GM12875 (cell line): ENCODE results near the gene PCBP4.

Experiments
- H3K4me3 ChIP-seq: one replicate; pipeline ENCODE4 v1.5.1; 2011; ENCODE audit warnings: low read depth, low read length, control low read depth
- TF ChIP-seq, protein P1 (sequence below): IDR thresholded peaks from 2 replicates; pipeline ENCODE4 v1.5.1; 2011; ENCODE audit warnings: low read depth, mild to moderate bottlenecking, control low read depth, inconsistent platforms, low read length, moderate library complexity, borderline replicate concordance; ENCODE audit not compliant: insufficient read depth

Gene PCBP4

GRCh38 chr3:51968883-51969678 lies 1.8 kb upstream of the PCBP4 start:
- H3K4me3 ChIP-seq = no peak overlapping the region
- TF ChIP-seq, protein P1, sequence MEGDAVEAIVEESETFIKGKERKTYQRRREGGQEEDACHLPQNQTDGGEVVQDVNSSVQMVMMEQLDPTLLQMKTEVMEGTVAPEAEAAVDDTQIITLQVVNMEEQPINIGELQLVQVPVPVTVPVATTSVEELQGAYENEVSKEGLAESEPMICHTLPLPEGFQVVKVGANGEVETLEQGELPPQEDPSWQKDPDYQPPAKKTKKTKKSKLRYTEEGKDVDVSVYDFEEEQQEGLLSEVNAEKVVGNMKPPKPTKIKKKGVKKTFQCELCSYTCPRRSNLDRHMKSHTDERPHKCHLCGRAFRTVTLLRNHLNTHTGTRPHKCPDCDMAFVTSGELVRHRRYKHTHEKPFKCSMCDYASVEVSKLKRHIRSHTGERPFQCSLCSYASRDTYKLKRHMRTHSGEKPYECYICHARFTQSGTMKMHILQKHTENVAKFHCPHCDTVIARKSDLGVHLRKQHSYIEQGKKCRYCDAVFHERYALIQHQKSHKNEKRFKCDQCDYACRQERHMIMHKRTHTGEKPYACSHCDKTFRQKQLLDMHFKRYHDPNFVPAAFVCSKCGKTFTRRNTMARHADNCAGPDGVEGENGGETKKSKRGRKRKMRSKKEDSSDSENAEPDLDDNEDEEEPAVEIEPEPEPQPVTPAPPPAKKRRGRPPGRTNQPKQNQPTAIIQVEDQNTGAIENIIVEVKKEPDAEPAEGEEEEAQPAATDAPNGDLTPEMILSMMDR = no peak

DNA sequence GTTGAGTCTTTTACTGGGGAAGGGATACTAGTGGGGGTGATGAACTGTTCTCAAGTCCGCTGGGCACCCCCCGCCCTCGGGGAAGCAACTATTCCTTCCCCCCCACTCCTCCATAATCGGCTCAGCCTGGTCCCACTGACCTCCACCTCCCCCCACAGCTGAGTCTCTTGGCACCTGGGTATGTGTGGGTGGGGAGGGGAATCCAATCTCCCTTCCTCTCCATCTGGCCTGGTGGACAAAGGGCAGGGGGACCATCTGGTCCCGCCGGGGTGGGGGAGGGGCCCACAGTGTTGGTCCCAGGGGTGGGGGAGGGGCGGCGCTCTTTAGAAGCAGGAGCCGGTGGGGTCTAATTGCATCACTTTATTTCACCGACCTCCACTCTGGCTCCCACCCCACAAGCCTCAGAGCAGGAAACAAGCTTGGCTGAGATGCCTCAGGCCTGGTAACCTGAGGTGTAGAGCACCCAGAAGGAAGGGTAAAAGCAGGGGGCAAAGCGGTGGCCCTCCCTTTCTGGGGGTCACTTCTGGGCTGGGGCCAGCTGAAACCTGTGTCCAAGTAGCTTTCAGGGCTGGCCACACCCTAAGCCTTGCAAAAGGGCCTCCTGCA lies 1.0 kb upstream of the PCBP4 start:
- H3K4me3 ChIP-seq = peak overlapping the region; percentile 62
- TF ChIP-seq, protein P1 = no peak

- TF ChIP-seq, protein P1 = no peak
- H3K4me3 ChIP-seq = peak overlapping the region; percentile 62
Measured at GRCh38 chr3:51966922-51967383, 301 bp downstream of the PCBP4 start.

DNA sequence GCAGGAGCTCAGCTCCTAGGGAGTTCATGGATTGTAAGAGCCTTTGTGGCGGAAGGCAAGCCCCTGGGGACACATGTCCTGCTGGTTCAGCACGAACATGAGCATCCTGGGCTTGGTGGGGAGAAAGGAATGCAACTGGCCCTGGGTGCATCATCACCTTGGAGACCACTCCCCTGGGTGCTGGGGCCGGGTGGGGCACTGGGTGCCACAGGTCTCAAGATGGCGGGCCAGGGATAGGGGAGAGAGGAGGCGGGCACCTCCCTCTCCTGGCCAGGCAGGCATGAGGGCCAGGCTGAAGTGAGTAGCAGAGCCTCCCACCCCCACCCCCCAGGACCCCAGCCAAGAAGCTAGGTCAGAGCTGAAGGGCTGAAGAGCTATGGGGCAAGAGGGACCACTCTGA lies 768 bp downstream of the PCBP4 start:
- no peak overlapping the region for H3K4me3 ChIP-seq
- TF ChIP-seq, protein P1 = no peak

- H3K4me3 ChIP-seq = no peak overlapping the region
- TF ChIP-seq, protein P1 = no peak
Measured at GRCh38 chr3:51966016-51966415, 1.2 kb downstream of the PCBP4 start.

DNA sequence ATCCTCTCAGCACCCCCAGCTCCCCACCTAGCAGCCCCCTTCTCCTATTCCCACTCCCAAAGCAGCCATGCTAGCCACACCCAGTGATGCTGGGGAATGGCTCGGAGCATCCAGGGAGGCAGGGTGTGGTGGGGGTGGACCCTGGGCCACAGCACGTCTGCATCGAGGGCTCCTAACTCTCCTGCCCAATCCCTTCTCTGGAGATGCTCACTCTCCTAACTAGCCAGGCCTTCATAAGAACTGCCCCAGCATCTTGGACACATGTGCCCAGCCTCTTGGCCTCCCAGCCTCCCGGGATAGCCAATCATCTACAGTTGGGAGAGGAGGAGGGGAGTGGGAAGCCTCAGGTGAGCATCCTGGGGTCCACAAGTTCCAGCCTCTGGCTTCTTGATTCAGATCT lies 2.7 kb downstream of the PCBP4 start:
- no peak overlapping the region for H3K4me3 ChIP-seq
- TF ChIP-seq, protein P1 = no peak
